GM19467 (cell line): ENCODE measurements around the gene TRIM2.
A peak's percentile ranks its signal among the peaks of the same experiment; 100 is the strongest.

Experiments
- ATAC-seq: cut with Tn5 transposase; IDR thresholded peaks from one replicate; pipeline ENCODE4 v1.9.1; 2021; ENCODE audit warnings: mild to moderate bottlenecking, moderate library complexity; ENCODE audit not compliant: unreplicated experiment

TRIM2 gene

DNA sequence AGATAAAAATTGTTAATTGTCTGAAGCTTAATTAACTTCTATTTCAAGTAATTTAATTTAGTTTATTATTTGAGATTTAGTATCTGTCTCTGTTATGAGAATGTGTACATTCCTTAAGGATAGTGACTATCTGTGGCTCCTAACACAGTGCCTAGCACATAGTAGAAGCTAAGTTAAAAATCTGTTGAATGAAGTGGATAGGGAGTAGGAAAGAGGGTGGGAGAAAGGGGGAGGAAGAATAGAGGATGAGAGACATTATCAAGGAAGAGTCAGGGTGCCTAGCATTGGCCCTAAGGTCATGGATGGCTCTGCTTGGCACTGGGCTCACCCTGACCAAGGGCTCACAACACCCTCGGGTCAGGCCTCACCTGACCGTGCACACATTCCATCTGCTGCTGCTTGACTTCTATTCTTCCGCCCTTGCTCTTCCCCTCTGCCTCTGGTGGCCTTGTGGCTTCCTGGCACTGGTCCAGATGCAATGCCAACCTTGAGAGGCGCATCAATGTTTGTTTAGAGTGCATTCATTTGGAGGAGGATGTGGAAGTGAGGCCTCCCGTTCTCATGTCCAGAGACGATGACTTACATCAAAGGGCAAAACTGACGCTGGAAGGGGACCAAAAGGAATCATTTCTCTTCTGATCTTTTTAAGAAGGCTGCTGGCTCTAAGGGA, 42.3 kb downstream of the TRIM2 start:
- no peak for ATAC-seq

DNA sequence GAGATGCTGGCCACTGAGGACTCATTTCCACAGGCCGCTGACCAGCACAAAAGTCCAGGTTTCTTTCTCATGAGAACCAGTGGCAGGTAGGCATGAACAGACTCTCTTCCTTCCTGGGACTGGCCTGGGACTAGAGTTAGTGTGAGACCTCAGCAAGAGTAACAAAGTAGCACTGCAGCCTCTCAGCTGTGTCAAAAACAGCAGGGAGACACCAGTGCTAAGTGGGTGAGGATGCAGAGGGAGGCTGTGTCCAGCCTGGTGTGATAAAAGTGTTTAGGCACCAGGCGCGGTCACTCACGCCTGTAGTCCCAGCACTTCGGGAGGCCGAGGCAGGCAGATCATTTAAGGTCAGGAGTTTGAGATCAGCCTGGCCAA, 42.9 kb downstream of the TRIM2 start:
- ATAC-seq, result no peak

DNA sequence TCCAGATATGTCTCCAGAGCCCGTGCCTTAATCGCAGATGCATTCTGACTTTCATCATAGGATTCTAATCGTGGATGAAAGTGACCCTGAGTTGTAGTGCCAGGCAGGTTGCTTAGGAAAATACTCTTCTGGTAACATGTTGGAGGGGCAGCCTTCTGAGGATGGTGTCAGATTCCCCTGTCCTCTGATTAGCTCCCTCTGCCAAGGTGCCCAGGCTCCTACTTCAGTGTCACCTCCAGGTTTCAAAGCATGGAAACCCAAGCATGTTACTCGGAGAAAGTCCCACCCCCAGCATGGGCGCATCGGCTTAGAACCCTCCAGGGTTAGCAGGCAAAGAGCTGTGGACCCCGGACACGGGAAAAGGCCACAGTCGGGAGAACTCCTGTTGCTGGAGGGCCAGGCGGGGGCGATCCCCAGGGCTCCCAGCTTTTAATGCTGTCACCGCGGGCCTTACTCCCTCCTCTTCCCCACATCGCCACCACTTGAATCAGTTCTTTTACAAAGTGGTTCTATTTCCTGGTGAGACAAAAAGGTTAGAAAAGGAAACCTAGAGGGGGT, 44.5 kb downstream of the TRIM2 start:
- no peak for ATAC-seq

GRCh38 chr4:153249199-153250041, 45.2 kb downstream of the TRIM2 start:
- peak; percentile 96 for ATAC-seq

GRCh38 chr4:153252122-153252521, 47.9 kb downstream of the TRIM2 start:
- no peak for ATAC-seq

DNA sequence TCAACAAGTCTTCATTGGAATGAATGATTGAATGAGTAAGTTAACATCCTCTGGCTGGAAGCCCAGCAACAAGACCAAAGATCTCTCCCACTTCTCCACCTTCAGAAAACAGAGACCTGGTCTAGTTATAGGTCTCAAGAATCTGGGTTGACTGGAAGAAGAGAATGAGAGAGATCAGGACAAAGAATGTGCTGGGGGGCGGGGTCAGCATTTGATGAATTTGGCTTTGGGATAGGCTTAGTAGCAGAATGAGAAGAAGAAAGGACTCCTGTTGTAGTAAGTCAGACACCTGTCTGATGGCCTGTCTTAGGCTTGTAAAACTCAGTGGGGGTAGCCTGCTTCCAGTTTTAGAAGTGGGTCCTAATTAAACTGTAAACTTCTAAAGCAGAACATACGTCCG, 51.0 kb downstream of the TRIM2 start:
- ATAC-seq, result no peak

DNA sequence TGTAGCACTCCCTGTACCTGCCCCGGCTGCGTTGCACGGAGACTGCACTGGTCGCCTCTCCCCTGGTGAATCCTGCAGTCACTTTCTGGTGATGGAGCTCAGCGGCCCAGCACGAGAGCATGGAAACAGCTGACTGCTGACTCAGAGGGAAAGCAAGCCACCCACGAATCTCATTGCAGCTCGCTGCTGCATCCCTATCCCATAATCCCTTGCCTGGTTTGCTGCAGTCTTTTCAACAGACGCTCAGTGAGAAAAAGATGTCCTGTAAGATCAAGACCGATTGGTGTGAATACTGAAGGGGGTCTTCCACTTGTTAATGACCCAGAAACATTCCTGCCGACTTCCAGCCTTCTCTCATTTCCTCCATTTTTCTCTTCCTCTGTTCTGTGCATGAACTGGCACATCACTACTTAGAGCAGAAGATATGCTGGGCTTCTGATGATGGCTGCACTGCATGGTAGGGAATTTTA, 52.9 kb downstream of the TRIM2 start:
- no peak for ATAC-seq

DNA sequence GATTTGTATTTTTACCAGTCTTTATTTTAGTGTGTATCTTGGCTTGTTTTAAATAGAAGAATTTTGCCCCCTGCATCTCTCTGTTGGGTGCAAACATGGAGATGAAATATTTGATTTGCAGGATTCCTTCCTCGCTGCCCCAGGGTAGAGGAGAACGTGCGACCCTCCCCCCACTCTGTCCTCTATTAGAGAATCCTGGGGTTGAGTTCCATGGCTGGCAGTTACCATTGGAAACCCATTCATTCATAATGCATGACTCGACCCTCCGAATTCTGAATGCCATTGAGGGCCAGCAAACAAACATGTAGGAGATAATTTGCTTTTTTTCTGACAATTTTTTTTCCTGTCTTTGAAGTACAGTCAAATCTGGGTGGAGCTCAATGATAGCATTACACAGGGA, 53.7 kb downstream of the TRIM2 start:
- no peak for ATAC-seq

DNA sequence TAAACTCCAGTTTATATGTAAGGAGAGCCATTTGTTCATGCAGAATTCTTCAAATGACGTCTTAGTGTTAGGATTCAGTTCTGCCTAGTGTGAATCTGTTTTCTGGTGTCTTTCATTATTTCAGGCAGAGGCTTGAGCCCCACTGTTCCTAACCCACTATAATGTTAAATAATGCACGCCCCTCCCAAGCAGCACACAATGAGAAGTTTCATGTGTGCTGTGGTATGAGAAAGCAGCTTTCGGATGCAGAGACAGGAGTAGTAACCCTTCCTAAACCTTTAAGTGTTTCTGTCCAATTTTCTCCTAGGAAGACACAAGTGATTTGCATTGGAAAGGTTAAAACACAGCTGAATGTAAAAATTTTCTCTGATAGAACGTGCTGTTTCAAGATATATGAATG, 54.5 kb downstream of the TRIM2 start:
- ATAC-seq, result no peak

DNA sequence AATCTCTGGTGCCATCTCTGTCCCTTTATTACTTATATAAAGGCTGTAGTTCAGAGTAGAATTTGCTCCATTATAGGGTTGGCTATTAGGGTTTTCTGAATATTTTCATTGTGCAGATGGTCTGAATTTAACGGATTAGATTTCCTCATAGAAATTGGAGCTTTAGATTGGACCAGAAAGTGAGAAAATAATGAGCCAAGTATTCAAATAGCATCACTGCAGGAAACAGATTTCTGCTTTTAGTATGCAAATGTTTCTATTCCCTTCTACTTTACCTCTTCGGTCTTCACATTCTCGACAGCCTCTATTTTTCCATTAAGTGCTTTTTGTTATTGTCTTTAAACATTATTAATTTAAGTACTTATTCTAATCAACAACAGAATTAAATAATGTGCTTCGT, 55.4 kb downstream of the TRIM2 start:
- no peak for ATAC-seq

- ATAC-seq, result no peak
These were observed 55.9 kb downstream of the TRIM2 start for GRCh38 chr4:153260132-153260531.

GRCh38 chr4:153260553-153261300, 56.5 kb downstream of the TRIM2 start:
- no peak for ATAC-seq

- ATAC-seq, result no peak
These were observed 57.2 kb downstream of the TRIM2 start for GRCh38 chr4:153261461-153261860.

- no peak for ATAC-seq
These were observed 57.7 kb downstream of the TRIM2 start for GRCh38 chr4:153261914-153262313.

- ATAC-seq, result no peak
These were observed 61.2 kb downstream of the TRIM2 start for GRCh38 chr4:153265306-153266047.

DNA sequence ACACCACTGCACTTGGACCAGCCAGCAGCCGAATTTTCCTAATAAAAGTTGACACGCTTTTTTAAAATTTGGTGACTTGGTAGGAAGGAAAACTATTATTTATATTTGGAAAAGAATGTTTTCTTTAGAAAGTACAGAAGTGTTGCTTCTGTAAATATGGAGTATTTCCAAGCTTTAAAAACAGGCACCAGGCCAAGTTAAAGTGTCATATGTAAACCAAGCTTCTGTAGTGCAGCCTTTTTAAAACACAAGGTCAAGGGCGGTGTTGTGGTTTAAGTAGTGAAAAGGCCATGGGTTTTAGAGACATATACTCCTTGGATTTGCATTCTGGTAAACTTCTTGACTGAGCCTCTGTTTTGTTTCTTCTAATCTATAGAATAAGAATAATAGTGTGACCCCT, 62.7 kb downstream of the TRIM2 start:
- no peak for ATAC-seq

- ATAC-seq, result no peak
These were observed 63.6 kb downstream of the TRIM2 start for GRCh38 chr4:153267890-153268289.

- ATAC-seq, result no peak
These were observed 64.1 kb downstream of the TRIM2 start for GRCh38 chr4:153268295-153268694.

DNA sequence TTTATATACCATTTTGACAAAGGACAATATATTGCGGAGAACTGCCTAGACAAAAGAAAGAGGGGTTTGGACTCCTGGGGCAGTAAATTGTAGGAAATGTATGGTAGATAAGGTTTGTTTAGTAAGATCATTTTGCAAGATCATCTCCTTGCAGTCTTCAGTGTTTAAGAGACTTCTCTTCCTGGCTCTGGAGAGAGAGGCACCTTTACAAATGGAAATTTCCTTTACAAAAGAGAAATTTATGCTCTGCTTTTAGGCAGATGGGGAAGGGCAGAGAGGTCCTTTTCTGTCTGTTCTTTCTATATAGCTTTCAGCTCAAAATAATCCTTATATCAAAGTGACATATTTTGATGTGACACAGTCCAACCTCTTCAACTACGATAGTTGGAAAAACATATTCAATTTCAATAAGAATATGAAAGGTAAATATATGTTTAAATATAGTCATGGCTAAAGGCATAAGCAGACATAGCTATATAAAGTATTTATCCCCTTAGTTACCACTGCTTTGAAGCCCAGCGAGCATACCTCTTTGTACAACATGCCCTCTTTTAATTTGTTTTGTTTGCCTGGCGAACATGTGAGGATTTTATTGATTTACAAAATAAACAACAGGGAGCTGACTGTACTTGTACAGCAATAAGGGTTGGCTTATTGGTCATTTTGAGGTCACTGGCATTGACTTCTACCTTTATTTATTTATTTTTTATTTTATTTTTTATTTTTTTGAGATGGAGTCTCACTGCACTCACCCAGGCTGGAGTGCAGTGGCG, 65.2 kb downstream of the TRIM2 start:
- ATAC-seq, result no peak

DNA sequence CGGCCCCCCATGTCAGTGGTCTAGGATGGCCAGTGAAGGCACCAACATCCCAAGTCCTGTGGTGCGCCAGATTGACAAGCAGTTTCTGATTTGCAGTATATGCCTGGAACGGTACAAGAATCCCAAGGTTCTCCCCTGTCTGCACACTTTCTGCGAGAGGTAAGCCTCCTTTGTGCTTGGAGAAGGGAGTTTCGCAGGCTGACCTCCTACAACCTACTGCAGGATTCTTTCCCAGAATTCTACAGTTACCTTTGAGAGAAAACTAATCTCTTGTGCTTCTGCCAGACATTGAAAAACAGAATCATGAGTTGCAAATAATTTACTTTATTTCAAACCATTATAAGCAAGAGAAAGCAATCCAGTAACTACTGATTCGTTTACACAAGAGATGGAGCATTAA, 66.1 kb downstream of the TRIM2 start:
- no peak for ATAC-seq
